Limb (tissue), 2 donors: ENCODE results near the gene RNF150.
"Not testable (repeated sequence)": the region's sequence is repeated elsewhere in the genome, so short reads cannot be mapped to it uniquely, and the experiment has no call there.

Experiments used
- DNase-seq, 2 donors: peaks; one replicate each; pipeline ENCODE4 v3.0.0-alpha.2; 2016; ENCODE audit errors: extremely low spot score in 2 of 2

RNF150 gene

DNA sequence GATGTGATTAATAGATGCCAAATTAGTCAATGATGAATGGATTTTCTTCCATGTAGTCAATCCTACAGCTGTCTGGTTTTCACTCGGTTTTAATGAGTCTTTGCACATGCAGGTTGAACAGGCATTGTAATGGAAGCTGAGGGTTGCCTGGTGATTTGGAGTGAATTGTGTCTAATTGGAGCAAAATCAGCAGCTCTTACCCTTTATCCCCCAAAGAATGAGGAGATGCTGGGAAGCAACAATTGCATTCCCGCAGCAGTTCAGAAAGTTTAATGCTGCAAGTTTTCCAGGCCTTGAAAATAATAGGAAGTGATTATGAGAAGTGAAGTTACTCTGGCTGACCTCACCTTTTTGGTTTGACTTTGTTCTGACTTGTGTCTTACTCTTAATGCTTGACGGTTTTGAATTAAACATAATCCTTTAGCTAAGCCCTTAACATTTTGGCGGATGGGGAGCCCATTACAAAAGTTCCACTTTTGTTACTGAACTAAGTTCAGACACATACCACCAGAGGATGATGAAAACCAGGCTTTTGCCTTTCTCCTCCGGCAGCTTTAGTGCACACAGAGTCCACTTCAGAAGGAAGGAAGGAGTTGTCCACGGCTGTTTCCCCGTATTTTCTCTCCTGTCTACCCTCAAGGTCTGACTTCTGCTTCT, 298.3 kb downstream of the RNF150 start:
- DNase-seq, result no peak

DNA sequence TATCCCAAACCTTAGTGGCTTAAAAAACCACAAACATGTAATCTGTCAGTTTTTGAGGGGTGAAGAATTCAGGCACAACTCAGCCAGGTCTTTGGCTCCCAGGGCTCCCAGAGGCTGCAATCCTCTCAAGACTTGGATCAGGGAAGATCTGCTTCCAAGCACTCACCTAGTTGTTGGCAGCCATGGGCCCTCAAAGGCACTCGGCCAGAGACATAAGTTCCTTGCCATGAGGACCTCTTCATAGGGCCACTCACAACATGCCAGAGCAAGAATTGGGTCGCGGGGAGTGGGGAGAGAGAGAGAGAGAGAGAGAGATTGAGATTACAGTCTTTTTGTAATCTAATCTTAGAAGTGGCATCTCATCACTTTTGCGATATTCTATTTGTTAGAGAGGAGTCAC, 300.0 kb downstream of the RNF150 start:
- DNase-seq, result no peak

GRCh38 chr4:140829825-140830224, 303.4 kb downstream of the RNF150 start:
- no peak for DNase-seq

- DNase-seq, result no peak
Measured at GRCh38 chr4:140826701-140827027, 306.6 kb downstream of the RNF150 start.

DNA sequence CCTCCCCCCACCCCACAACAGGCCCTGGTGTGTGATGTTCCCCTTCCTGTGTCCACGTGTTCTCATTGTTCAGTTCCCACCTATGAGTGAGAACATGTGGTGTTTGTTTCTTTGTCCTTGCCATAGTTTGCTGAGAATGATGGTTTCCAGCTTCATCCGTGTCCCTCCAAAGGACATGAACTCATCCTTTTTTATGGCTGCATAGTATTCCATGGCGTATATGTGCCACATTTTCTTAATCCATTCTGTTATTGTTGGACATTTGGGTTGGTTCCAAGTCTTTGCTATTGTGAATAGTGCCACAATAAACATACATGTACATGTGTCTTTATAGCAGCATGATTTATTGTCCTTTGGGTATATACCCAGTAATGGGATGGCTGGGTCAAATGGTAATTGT, 312.7 kb downstream of the RNF150 start:
- DNase-seq, result not testable (repeated sequence)

DNA sequence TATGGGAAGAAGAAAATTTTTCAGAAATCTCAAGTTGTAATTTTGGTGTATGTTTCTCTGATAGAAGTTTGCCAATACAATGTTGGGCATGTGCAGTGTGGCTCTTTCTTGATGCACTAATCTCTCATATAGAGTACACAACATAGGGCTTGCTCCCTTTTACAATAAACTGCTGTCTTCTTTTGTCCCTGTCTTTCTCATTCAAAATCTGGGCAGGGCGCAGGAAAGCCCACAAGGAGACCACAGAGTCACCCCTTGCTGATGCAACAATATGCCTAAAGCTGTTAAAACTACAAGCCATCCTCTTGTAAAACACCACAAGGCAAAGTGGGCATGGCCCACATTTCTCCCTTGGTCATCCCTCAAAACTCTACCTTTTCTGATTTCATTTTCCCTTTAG, 313.7 kb downstream of the RNF150 start:
- no peak for DNase-seq

DNA sequence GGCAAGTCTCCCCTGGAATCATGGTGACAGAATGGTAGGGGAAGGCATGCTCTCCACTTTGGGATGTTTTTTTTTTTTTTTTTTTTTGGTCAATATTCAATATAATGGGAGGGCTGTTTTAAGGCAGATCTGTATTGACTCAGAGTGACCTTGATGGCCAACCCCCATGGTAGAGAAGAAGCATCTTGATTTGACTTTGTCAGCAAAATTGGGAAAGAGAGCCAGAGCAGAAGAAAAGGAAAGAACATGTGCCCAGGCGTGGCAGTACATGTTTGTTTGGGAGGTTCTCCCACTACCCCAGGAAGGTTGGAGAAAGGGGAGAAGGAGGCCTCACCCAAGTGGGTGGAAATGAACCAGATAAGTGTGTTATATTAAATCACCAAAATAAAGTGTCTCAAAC, 314.8 kb downstream of the RNF150 start:
- no peak for DNase-seq

DNA sequence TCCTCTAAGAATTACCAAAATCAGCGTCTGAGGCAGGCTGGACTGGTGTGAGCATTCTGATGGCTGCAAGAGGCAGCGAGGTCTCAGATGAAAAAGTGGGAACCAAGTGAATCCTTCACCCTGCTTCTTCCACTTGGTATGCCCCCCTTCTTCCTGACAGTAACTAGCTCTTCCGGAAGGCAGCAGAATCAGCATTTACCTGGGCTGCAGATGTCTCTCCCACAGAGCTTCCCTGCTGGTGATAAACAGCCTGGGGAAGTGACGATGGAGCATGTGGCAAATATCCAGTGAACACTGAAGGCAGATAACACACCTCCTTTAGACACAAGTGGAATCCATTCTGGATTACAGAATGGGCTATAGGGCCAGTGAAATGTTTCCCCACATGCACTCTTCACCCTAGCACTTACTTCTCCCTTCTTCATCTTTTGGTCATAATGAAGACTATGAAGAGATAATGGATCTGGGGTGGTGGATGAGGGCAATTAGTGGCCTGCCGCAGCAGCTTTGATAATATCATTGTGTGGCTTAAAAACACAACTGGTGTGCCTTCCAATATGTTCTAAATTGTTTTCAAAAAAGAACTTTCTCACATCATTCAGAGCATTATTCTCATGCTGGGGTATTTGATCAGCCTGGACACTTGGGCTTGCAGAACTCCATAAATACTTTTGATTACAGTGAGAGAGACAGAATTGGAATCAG, 316.3 kb downstream of the RNF150 start:
- no peak for DNase-seq

DNA sequence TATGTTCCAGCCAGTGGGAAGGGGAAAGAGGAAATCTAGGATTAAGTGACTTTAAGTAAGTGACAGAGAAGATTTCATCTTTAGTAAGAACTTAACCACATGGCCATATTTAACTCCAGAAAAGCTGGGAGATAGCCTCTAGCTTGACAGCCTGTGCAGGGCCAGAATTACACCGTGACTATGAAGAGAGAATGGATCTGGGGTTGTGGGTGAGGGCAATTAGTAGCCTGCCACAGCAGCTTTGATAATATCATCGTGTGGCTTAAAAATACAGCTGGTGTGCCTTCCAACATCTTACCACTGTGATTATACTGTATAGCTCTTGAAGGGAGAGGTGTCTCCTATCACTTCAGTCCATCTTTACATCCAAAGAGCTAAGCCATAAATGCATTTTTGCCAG, 319.5 kb downstream of the RNF150 start:
- DNase-seq, result no peak

GRCh38 chr4:140812916-140813315, 320.4 kb downstream of the RNF150 start:
- no peak for DNase-seq

GRCh38 chr4:140811429-140811828, 321.8 kb downstream of the RNF150 start:
- no peak for DNase-seq

GRCh38 chr4:140810591-140811169, 322.6 kb downstream of the RNF150 start:
- not testable (repeated sequence) for DNase-seq
